HepG2 (cell line): Measurements from ENCODE around the gene GINS2. TPM values are rescaled to one million over a fixed set of nuclear protein-coding genes. Genes with fewer than 3 reads are reported as not detected.

ENCODE experiments used
- HES4 ChIP-seq: sonication (generic); formaldehyde crosslinking; IDR thresholded peaks from 2 replicates; pipeline ENCODE4 v1.9.0; 2021; ENCODE audit warnings: mild to moderate bottlenecking, missing genetic modification reagents, borderline replicate concordance
- HIVEP1 ChIP-seq: sonication (generic); formaldehyde crosslinking; IDR thresholded peaks from 2 replicates; pipeline ENCODE4 v1.4.0; 2020; ENCODE audit warnings: mild to moderate bottlenecking, missing genetic modification reagents
- KDM3A ChIP-seq: IDR thresholded peaks from 2 replicates; pipeline ENCODE4 v1.6.1; 2018; ENCODE audit warnings: low read depth, missing compliant biosample characterization
- SAP130 ChIP-seq: IDR thresholded peaks from 2 replicates; pipeline ENCODE4 v1.6.1; 2016; ENCODE audit warnings: low read depth
- SKI ChIP-seq: fragments of 450-650 bp; IDR thresholded peaks from one replicate; pipeline ENCODE4 v1.6.1; 2018; ENCODE audit warnings: mild to moderate bottlenecking; ENCODE audit not compliant: partially characterized antibody
- XRCC5 ChIP-seq: fragments of 200-400 bp; formaldehyde crosslinking; optimal IDR thresholded peaks from 2 replicates; pipeline ENCODE3; 2017; ENCODE audit warnings: mild to moderate bottlenecking, low read length
- ZFAT ChIP-seq: sonication (generic); formaldehyde crosslinking; conservative IDR thresholded peaks from 2 replicates; pipeline ENCODE4 v1.8.1; 2023; ENCODE audit warnings: missing genetic modification reagents, inconsistent platforms
- ZNF101 ChIP-seq: sonication (generic); formaldehyde crosslinking; IDR thresholded peaks from 2 replicates; pipeline ENCODE4 v1.4.0; 2020; ENCODE audit warnings: mild to moderate bottlenecking, low read depth, missing genetic modification reagents, borderline replicate concordance
- ZNF205 ChIP-seq: IDR thresholded peaks from 2 replicates; pipeline ENCODE4 v1.6.1; 2018; ENCODE audit warnings: missing biosample characterization, missing genetic modification reagents
- ZNF501 ChIP-seq: sonication (generic); formaldehyde crosslinking; IDR thresholded peaks from 2 replicates; pipeline ENCODE4 v1.5.1; 2020; ENCODE audit warnings: mild to moderate bottlenecking, moderate library complexity, missing genetic modification reagents
- ZNF670 ChIP-seq: sonication (generic); formaldehyde crosslinking; IDR thresholded peaks from 2 replicates; pipeline ENCODE4 v1.8.0; 2022; ENCODE audit warnings: mild to moderate bottlenecking, missing genetic modification reagents, borderline replicate concordance
- ZNF878 ChIP-seq: sonication (generic); formaldehyde crosslinking; IDR thresholded peaks from 2 replicates; pipeline ENCODE4 v1.8.1; 2023; ENCODE audit warnings: mild to moderate bottlenecking, missing genetic modification reagents, moderate library complexity
- polyA plus RNA-seq, 8 experiments: library from polyadenylated mRNA; depleted of rRNA in 3 of 8; stranded (reverse) in 7 of 8; unstranded in 1 of 8; fragments of >200 nt; fragmentation: Illumina TruSeq in 4 of 8; extraction: Trizol in 4 of 8; gene quantifications; 2 replicates each; pipeline versions ENCODE4 v1.2.1 to v1.2.3, GENCODE V29; 2011 to 2016; ENCODE audit warnings: low read depth in 4 of 8, missing spikeins in 1 of 8, mixed read lengths in 1 of 8; ENCODE audit not compliant: insufficient read depth in 1 of 8
- total RNA-seq, 5 experiments: library from RNA; depleted of rRNA; stranded (reverse); fragments of >200 nt; fragmentation: Illumina TruSeq; extraction: Trizol; gene quantifications; 2 replicates each; pipeline ENCODE4 v1.2.3, GENCODE V29; 2016; ENCODE audit warnings: low read depth in 1 of 5
- TF ChIP-seq, protein P1 (sequence below): sonication (generic); formaldehyde crosslinking; IDR thresholded peaks from 2 replicates; pipeline ENCODE4 v1.8.1; 2022; ENCODE audit warnings: low read depth, mild to moderate bottlenecking, missing genetic modification reagents
- TF ChIP-seq, protein P2 (sequence below): sonication (generic); formaldehyde crosslinking; IDR thresholded peaks from 2 replicates; pipeline ENCODE4 v1.4.0; 2020; ENCODE audit warnings: missing genetic modification reagents
- TF ChIP-seq, protein P3 (sequence below): sonication (generic); formaldehyde crosslinking; IDR thresholded peaks from 2 replicates; pipeline ENCODE4 v1.9.0; 2022; ENCODE audit warnings: missing genetic modification reagents, mild to moderate bottlenecking, borderline replicate concordance
- TF ChIP-seq, protein P4 (sequence below): sonication (generic); IDR thresholded peaks from 2 replicates; pipeline ENCODE4 v1.6.1; 2016; ENCODE audit warnings: low read depth, borderline replicate concordance
- TF ChIP-seq, protein P5 (sequence below): IDR thresholded peaks from 2 replicates; pipeline ENCODE4 v1.6.1; 2016; ENCODE audit warnings: mild to moderate bottlenecking
- TF ChIP-seq, protein P6 (sequence below): sonication (generic); formaldehyde crosslinking; IDR thresholded peaks from 2 replicates; pipeline ENCODE4 v1.9.0; 2021; ENCODE audit warnings: missing genetic modification reagents, borderline replicate concordance

Gene GINS2
- total and polyA plus RNA-seq, 2 of the 13 experiments (the other 11 are each of a cell fraction or from before 2014, with no cell fraction given): 10.6 to 48.3 TPM

DNA sequence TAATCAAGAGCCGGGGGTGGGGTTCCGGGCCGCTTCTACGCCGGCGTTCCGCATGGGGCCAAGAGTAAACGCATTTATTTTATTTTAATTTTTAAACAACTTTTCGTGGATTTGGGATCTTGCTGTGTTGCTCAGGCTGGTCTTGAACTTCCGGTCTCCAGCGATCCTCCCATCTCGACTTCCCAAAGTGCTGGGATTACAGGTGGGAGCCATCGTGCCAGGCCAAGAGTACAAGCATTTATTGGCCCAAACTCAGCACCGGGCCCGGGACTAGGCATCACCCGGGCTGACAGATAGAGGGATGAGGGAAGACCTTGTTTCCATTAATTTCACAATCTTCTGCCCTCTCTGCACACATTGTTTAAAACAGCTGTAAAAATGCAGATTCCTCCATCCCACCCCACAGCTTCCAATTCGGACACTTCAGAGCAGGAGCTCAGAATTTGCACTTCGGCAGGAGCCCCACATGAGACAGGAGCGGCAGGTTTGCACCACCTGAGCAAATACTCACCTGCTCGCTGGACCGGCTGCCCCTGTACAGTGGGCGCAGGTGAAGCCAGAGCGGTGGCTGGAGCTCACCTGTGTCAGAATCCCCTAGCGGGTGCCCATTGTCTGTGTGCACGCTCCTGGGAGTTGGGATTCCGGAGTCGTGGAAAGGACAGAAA, 663 bp upstream of the GINS2 start (continued):
- TF ChIP-seq, protein P1, sequence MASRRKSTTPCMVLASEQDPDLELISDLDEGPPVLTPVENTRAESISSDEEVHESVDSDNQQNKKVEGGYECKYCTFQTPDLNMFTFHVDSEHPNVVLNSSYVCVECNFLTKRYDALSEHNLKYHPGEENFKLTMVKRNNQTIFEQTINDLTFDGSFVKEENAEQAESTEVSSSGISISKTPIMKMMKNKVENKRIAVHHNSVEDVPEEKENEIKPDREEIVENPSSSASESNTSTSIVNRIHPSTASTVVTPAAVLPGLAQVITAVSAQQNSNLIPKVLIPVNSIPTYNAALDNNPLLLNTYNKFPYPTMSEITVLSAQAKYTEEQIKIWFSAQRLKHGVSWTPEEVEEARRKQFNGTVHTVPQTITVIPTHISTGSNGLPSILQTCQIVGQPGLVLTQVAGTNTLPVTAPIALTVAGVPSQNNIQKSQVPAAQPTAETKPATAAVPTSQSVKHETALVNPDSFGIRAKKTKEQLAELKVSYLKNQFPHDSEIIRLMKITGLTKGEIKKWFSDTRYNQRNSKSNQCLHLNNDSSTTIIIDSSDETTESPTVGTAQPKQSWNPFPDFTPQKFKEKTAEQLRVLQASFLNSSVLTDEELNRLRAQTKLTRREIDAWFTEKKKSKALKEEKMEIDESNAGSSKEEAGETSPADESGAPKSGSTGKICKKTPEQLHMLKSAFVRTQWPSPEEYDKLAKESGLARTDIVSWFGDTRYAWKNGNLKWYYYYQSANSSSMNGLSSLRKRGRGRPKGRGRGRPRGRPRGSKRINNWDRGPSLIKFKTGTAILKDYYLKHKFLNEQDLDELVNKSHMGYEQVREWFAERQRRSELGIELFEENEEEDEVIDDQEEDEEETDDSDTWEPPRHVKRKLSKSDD: no peak
- TF ChIP-seq SAP130 (no peak), ZNF670 (CRISPR knock-in tag) (no peak), ZFAT (CRISPR knock-in tag) (no peak), HES4 (CRISPR knock-in tag) (no peak), HIVEP1 (CRISPR knock-in tag) (0 out of 2 replicates have a peak, but pooled peaks have one; percentile 22), ZNF501 (CRISPR knock-in tag) (0 out of 2 replicates have a peak, but pooled peaks have one; percentile 28), SKI (no peak), ZNF101 (CRISPR knock-in tag) (no peak), ZNF205 (CRISPR knock-in tag) (0 out of 2 replicates have a peak, but pooled peaks have one; percentile 8), ZNF878 (CRISPR knock-in tag) (no peak), KDM3A (no peak), XRCC5 (peak; percentile 11)
- TF ChIP-seq, protein P2, sequence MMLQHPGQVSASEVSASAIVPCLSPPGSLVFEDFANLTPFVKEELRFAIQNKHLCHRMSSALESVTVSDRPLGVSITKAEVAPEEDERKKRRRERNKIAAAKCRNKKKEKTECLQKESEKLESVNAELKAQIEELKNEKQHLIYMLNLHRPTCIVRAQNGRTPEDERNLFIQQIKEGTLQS (CRISPR knock-in tag): no peak
- TF ChIP-seq, protein P3, sequence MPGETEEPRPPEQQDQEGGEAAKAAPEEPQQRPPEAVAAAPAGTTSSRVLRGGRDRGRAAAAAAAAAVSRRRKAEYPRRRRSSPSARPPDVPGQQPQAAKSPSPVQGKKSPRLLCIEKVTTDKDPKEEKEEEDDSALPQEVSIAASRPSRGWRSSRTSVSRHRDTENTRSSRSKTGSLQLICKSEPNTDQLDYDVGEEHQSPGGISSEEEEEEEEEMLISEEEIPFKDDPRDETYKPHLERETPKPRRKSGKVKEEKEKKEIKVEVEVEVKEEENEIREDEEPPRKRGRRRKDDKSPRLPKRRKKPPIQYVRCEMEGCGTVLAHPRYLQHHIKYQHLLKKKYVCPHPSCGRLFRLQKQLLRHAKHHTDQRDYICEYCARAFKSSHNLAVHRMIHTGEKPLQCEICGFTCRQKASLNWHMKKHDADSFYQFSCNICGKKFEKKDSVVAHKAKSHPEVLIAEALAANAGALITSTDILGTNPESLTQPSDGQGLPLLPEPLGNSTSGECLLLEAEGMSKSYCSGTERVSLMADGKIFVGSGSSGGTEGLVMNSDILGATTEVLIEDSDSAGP: peak; percentile 3; the same call in 1 of the 2 replicates
- TF ChIP-seq, protein P4, sequence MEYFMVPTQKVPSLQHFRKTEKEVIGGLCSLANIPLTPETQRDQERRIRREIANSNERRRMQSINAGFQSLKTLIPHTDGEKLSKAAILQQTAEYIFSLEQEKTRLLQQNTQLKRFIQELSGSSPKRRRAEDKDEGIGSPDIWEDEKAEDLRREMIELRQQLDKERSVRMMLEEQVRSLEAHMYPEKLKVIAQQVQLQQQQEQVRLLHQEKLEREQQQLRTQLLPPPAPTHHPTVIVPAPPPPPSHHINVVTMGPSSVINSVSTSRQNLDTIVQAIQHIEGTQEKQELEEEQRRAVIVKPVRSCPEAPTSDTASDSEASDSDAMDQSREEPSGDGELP: 0 out of 2 replicates have a peak, but pooled peaks have one; percentile 13
- TF ChIP-seq, protein P5, sequence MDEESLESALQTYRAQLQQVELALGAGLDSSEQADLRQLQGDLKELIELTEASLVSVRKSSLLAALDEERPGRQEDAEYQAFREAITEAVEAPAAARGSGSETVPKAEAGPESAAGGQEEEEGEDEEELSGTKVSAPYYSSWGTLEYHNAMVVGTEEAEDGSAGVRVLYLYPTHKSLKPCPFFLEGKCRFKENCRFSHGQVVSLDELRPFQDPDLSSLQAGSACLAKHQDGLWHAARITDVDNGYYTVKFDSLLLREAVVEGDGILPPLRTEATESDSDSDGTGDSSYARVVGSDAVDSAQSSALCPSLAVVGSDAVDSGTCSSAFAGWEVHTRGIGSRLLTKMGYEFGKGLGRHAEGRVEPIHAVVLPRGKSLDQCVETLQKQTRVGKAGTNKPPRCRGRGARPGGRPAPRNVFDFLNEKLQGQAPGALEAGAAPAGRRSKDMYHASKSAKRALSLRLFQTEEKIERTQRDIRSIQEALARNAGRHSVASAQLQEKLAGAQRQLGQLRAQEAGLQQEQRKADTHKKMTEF (CRISPR knock-in tag): peak; percentile 3; the same call in 1 of the 2 replicates
- TF ChIP-seq, protein P6, sequence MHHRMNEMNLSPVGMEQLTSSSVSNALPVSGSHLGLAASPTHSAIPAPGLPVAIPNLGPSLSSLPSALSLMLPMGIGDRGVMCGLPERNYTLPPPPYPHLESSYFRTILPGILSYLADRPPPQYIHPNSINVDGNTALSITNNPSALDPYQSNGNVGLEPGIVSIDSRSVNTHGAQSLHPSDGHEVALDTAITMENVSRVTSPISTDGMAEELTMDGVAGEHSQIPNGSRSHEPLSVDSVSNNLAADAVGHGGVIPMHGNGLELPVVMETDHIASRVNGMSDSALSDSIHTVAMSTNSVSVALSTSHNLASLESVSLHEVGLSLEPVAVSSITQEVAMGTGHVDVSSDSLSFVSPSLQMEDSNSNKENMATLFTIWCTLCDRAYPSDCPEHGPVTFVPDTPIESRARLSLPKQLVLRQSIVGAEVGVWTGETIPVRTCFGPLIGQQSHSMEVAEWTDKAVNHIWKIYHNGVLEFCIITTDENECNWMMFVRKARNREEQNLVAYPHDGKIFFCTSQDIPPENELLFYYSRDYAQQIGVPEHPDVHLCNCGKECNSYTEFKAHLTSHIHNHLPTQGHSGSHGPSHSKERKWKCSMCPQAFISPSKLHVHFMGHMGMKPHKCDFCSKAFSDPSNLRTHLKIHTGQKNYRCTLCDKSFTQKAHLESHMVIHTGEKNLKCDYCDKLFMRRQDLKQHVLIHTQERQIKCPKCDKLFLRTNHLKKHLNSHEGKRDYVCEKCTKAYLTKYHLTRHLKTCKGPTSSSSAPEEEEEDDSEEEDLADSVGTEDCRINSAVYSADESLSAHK (CRISPR knock-in tag): no peak
